HG03280 (cell line): ENCODE results near the gene TBCE.
"Not testable (repeated sequence)": the region's sequence is repeated elsewhere in the genome, so short reads cannot be mapped to it uniquely, and the experiment has no call there.

Source experiments
- ATAC-seq: cut with Tn5 transposase; IDR thresholded peaks from one replicate; pipeline ENCODE4 v1.9.1; 2021; ENCODE audit warnings: mild to moderate bottlenecking, moderate library complexity; ENCODE audit not compliant: unreplicated experiment

Gene TBCE

GRCh38 chr1:235351441-235351840 lies 15.8 kb upstream of the TBCE start:
- no peak for ATAC-seq

DNA sequence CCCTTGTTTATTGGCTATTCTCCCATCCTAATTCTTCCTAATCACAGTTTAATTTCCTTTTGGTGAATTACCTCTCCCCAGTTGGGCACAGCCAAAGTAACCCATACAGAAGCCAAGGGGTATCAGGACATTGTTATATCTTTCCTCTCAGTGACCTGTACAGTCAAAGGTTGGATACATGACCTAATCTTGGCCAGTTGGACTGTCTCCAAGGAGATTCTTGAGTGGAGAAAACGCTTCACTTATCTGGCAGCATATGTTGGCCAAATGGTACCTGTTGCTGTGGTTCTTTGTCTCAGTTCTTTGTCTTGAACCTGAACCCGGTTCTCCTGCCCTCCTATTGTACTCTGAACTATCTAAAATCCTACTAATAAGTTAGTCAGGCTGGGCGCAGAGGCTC lies 15.3 kb upstream of the TBCE start:
- no peak for ATAC-seq

- no peak for ATAC-seq
These were observed 9.5 kb upstream of the TBCE start for GRCh38 chr1:235357485-235358373.

GRCh38 chr1:235358899-235359298 lies 8.3 kb upstream of the TBCE start:
- no peak for ATAC-seq

GRCh38 chr1:235364189-235364588 lies 3.0 kb upstream of the TBCE start:
- not testable (repeated sequence) for ATAC-seq

GRCh38 chr1:235366286-235366685 lies 941 bp upstream of the TBCE start:
- ATAC-seq = no peak

DNA sequence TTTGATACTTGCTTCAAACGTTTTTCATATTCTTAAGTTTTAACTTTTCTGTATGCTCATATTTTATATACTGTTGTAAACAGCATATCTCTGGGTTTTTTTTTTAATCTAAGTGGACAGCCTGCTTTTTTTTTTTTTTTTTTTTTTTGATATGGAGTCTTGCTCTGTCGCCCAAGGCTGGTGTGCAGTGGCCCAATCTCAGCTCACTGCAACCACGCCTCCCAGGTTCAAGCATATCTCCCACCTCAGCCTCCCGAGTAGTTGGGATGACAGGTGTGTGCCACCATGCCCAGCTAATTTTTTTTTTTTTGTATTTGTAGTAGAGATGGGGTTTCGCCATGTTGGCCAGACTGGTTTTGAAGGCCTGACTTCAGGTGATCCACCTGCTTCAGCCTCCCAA lies 1.2 kb downstream of the TBCE start:
- ATAC-seq = no peak

DNA sequence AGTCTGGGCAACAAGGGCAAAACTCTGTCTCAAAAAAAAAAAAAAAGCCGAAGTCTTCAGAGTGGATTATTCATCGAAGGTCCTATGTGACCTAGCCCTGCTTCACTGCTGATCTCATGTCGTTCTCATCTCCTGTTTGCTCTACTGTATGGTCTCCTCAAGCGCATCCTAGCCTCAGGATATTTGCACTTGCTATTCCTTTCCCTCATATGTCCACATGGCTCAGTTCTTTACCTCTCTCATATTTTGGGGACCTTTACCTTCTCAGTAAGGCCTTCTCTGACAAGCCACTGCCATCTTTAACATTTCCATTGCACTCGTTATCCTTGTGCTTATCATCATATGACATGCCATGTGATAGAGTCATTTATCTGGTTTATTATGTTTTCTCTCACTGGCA lies 2.6 kb downstream of the TBCE start:
- ATAC-seq = no peak

GRCh38 chr1:235375919-235376605 lies 8.8 kb downstream of the TBCE start:
- ATAC-seq = no peak

GRCh38 chr1:235378134-235378735 lies 11.0 kb downstream of the TBCE start:
- not testable (repeated sequence) for ATAC-seq

DNA sequence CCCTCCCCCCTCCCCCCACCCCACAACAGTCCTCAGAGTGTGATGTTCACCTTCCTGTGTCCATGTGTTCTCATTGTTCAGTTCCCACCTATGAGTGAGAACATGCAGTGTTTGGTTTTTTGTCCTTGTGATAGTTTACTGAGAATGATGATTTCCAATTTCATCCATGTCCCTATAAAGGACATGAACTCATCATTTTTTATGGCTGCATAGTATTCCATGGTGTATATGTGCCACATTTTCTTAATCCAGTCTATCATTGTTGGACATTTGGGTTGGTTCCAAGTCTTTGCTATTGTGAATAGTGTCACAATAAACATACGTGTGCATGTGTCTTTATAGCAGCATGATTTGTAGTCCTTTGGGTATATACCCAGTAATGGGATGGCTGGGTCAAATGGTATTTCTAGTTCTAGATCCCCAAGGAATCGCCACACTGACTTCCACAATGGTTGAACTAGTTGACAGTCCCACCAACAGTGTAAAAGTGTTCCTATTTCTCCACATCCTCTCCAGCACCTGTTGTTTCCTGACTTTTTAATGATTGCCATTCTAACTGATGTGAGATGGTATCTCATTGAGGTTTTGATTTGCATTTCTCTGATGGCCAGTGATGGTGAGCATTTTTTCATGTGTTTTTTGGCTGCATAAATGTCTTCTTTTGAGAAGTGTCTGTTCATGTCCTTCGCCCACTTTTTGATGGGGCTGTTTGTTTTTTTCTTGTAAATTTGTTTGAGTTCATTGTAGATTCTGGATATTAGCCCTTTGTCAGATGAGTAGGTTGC lies 14.9 kb downstream of the TBCE start:
- not testable (repeated sequence) for ATAC-seq

- not testable (repeated sequence) for ATAC-seq
These were observed 18.4 kb downstream of the TBCE start for GRCh38 chr1:235385633-235386032.

GRCh38 chr1:235391874-235392273 lies 24.6 kb downstream of the TBCE start:
- ATAC-seq = no peak

DNA sequence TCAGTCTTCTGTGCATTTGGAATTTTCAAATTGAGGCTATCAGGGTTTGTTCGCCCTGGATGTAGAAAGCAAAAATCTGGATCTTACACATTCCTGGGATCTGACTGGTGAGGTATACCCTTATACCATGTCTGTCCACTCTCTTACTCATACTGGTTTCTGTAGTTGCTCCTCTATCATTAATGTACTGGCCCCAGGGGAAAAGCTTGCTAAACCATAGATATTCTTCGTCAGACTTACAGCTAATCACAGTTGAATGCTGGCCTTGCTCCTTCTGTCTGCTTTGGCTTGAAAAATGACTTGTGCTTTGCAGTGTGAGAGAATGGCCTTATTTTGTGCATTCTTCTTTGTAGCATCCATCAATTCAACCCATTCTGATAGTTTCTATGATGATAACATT lies 30.5 kb downstream of the TBCE start:
- ATAC-seq = no peak

- no peak for ATAC-seq
These were observed 32.4 kb downstream of the TBCE start for GRCh38 chr1:235399661-235400060.

DNA sequence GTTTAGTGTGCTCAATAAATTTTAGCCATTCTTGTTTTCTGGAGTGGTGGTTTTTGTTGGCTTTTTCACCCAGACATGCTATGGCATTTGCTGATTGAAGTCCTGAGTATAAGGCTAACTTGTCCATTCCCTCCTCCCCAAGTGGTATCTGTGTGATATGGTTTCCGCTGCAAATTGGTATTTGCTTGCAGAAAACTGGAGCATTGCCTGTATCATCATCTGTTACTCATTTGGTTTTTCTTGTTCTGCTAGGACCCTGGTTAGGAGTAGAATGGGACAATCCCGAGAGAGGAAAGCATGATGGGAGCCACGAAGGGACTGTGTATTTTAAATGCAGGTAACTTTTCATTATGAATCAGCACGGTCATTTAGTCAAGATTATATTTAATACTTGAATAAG lies 34.0 kb downstream of the TBCE start:
- ATAC-seq = no peak

GRCh38 chr1:235402457-235403200 lies 35.4 kb downstream of the TBCE start:
- no peak for ATAC-seq

- ATAC-seq = no peak
These were observed 36.4 kb downstream of the TBCE start for GRCh38 chr1:235403593-235403992.

- ATAC-seq = no peak
These were observed 37.0 kb downstream of the TBCE start for GRCh38 chr1:235404190-235404589.

- ATAC-seq = no peak
These were observed 40.2 kb downstream of the TBCE start for GRCh38 chr1:235407419-235407818.
